GM12892 (cell line): ENCODE measurements around the gene NOD1.

Source experiments
- POLR2A ChIP-seq: IDR thresholded peaks from 2 replicates; pipeline ENCODE4 v1.6.1; 2011; ENCODE audit warnings: low read depth, low read length, control low read depth
- POLR2AphosphoS5 ChIP-seq: IDR thresholded peaks from 2 replicates; pipeline ENCODE4 v1.6.1; 2011; ENCODE audit warnings: low read depth, low read length, control low read depth
- TAF1 ChIP-seq: IDR thresholded peaks from 2 replicates; pipeline ENCODE4 v1.6.1; 2011; ENCODE audit warnings: low read depth, mild to moderate bottlenecking, control low read depth, low read length, borderline replicate concordance

GRCh38 chr7:30510124-30511075 is 31.8 kb upstream of the NOD1 start:
- TF ChIP-seq POLR2AphosphoS5: no peak
- no peak for TF ChIP-seq POLR2A
- no peak for TF ChIP-seq TAF1
